ENCODE data around the gene GNG13.

Gene GNG13

DNA sequence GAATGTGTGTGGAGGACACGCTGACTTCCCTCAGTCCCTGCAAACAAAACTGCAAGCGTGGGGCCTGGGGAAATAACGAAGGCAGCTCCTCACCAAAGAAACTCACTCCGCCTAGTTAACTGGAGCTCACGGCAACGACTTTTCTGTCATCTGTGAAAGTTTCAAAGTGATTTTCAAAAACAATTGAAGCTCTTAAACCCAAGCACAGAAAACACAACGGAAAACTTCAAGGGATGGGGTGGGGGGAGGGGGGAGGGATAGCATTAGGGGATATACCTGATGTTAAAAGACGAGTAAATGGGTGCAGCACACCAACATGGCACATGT lies 3.2 kb upstream of the GNG13 start:
- Histone ChIP-seq H3K27me3 (ENCODE audit: insufficient read depth, poor library complexity, severe bottlenecking) (peaks cover 31% of the 10 kb centered on the region), H3K27ac (replicated peaks) (no peak overlapping the region), H3K4me3 (replicated peaks; ENCODE audit: insufficient read depth, low read length) (no peak overlapping the region)
- TF ChIP-seq GABPA (IDR thresholded peaks at IDR 0.05; ENCODE audit: low read depth) (no peak), SPI1 (IDR thresholded peaks at IDR 0.05; ENCODE audit: borderline replicate concordance, low read depth) (no peak), CTCF (IDR thresholded peaks at IDR 0.05; ENCODE audit: insufficient read depth, low read length) (no peak), POLR2AphosphoS5 (IDR thresholded peaks at IDR 0.05; ENCODE audit: low read depth) (no peak)
- TF ChIP-seq, protein P1, sequence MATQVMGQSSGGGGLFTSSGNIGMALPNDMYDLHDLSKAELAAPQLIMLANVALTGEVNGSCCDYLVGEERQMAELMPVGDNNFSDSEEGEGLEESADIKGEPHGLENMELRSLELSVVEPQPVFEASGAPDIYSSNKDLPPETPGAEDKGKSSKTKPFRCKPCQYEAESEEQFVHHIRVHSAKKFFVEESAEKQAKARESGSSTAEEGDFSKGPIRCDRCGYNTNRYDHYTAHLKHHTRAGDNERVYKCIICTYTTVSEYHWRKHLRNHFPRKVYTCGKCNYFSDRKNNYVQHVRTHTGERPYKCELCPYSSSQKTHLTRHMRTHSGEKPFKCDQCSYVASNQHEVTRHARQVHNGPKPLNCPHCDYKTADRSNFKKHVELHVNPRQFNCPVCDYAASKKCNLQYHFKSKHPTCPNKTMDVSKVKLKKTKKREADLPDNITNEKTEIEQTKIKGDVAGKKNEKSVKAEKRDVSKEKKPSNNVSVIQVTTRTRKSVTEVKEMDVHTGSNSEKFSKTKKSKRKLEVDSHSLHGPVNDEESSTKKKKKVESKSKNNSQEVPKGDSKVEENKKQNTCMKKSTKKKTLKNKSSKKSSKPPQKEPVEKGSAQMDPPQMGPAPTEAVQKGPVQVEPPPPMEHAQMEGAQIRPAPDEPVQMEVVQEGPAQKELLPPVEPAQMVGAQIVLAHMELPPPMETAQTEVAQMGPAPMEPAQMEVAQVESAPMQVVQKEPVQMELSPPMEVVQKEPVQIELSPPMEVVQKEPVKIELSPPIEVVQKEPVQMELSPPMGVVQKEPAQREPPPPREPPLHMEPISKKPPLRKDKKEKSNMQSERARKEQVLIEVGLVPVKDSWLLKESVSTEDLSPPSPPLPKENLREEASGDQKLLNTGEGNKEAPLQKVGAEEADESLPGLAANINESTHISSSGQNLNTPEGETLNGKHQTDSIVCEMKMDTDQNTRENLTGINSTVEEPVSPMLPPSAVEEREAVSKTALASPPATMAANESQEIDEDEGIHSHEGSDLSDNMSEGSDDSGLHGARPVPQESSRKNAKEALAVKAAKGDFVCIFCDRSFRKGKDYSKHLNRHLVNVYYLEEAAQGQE (IDR thresholded peaks at IDR 0.05; ENCODE audit: insufficient replicate concordance, low read depth), result no peak
- no peak for DNase-seq (ENCODE audit: low read depth in 1 of 2, low spot score in 1 of 2)

GRCh38 chr16:802914-803753 lies 2.6 kb upstream of the GNG13 start:
- H3K27ac ChIP-seq (replicated peaks), result no peak overlapping the region
- H3K4me3 ChIP-seq (replicated peaks; ENCODE audit: insufficient read depth, low read length), result no peak overlapping the region
- no peak for DNase-seq (ENCODE audit: low read depth in 1 of 2, low spot score in 1 of 2)
- no peak for TF ChIP-seq SPI1 (IDR thresholded peaks at IDR 0.05; ENCODE audit: borderline replicate concordance, low read depth)
- TF ChIP-seq CTCF (IDR thresholded peaks at IDR 0.05; ENCODE audit: insufficient read depth, low read length), result no peak
- TF ChIP-seq POLR2AphosphoS5 (IDR thresholded peaks at IDR 0.05; ENCODE audit: low read depth), result no peak
- H3K27me3 ChIP-seq (ENCODE audit: insufficient read depth, poor library complexity, severe bottlenecking), result peaks cover 31% of the 10 kb centered on the region

DNA sequence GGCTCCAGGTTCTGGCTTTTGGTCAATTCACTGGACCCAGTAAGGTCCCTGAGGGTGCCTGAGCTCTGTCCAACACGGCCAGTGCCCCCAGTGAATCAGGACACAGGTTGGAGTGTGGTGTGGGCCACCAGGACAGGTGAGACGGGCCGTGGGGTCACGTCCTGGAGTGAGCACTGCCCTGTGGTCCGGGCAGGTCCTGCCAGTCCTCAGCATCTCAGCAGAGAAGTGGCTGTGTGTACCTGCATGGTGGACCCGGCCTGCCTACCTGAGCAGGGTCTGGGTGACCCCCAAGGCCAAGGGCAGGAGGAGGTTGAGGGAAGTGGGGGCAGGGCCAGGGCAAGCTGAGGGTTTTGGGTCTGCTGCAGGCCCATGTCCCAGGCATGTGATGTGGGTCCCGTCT lies 1.9 kb upstream of the GNG13 start:
- Histone ChIP-seq H3K27me3 (ENCODE audit: insufficient read depth, poor library complexity, severe bottlenecking) (peaks cover 31% of the 10 kb centered on the region), H3K4me3 (replicated peaks; ENCODE audit: insufficient read depth, low read length) (no peak overlapping the region), H3K27ac (replicated peaks) (no peak overlapping the region)
- no peak for DNase-seq (ENCODE audit: low read depth in 1 of 2, low spot score in 1 of 2)
- TF ChIP-seq GABPA (IDR thresholded peaks at IDR 0.05; ENCODE audit: low read depth) (no peak), CTCF (IDR thresholded peaks at IDR 0.05; ENCODE audit: insufficient read depth, low read length) (no peak), SPI1 (IDR thresholded peaks at IDR 0.05; ENCODE audit: borderline replicate concordance, low read depth) (no peak), POLR2AphosphoS5 (IDR thresholded peaks at IDR 0.05; ENCODE audit: low read depth) (no peak)
- TF ChIP-seq, protein P1 (IDR thresholded peaks at IDR 0.05; ENCODE audit: insufficient replicate concordance, low read depth), result no peak

Measured in HL-60 (cell line).